RCC 7860 (cell line): ENCODE measurements around the gene CFL2.
A peak's percentile ranks its signal among the peaks of the same experiment; 100 is the strongest.
"Not testable (repeated sequence)": the region's sequence is repeated elsewhere in the genome, so short reads cannot be mapped to it uniquely, and the experiment has no call there.

Source experiments
- DNase-seq: peaks from one replicate; pipeline ENCODE4 v3.0.0-alpha.2; 2015; ENCODE audit warnings: low spot score
- FAIRE-seq: peaks from 2 replicates; lab custom pipeline; 2012; peaks lifted over from hg19 to GRCh38; lab: Jason Lieb, UNC

The CFL2 gene

DNA sequence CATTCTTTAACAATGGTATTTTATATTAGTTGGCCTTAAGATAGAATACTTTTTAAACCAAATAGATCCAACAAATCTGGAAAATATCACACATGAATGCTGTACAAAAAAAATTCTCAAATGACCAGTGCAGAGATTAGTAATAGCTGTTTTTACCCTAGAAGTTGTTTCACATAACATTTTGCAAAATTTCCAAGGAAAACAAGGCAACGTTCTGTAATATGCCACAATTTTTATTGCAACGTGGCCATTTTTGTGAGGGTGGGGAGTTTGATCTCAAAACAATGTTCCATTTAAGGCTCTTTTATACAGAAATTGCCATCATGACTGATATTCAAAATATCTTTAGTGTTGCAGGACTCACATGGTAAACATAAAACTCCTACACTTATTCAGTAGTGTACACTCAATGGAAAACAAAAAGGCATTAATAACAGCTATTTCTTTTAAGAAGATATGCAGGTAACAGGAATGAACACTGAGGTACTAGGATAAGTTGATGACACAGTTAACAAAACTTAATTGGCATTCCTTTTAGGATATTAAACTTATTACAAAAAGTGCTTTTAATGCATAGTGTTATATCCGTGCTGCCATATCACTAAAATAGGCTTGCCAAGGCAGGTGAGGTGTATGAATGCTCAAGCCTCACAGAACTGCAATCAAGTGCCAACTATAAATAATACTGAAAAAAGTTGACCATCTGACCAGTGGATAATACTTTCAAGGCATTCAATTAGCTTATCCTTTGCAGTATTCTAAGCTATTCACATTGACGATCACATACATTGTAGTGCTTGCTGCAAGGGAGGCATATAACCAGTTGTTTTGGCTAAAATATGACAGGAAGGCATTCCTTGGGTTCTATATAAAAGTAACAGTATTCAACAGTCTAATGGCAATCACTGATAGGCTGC is 2.3 kb downstream of the CFL2 start:
- no peak for FAIRE-seq
- no peak for DNase-seq

DNA sequence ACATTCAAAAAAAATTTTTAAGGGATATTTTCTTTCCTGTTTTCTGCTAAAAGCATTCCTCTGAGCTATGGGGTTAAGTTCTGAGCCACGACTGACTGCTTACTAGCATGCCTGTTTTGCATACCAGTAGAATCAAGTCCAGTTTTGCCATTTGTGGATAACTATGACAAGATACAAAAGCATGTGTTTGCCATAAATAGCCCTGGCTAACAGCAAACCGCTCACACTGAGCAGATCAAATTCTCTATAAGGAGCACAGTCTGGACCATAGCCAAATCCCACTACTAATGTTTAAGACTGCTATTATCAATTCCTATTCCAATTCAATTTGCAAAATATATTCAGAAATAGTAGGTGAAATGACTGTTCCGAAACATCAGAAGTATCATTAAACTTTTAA is 3.2 kb downstream of the CFL2 start:
- FAIRE-seq = no peak
- DNase-seq = no peak

GRCh38 chr14:34710744-34711143 is 3.6 kb downstream of the CFL2 start:
- DNase-seq (no peak), FAIRE-seq (no peak)

DNA sequence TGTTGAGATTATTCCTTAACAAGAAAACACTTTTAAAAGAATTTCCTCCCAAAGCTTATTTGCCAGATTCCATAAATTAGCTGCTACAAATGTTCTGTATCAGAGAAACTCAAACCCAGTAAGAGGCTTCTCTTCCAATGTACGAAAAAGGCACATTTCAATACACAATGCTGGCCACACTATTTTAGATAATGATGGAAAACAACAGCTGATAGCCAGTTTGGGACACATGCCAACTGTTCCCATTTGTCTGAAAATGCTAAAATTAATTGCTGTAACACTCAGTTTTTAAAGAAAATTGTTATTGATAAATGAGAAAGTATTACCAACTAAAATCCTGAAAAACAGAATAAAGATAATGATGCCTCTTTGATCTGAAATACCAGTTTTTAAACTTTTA is 4.4 kb downstream of the CFL2 start:
- FAIRE-seq (no peak), DNase-seq (no peak)

DNA sequence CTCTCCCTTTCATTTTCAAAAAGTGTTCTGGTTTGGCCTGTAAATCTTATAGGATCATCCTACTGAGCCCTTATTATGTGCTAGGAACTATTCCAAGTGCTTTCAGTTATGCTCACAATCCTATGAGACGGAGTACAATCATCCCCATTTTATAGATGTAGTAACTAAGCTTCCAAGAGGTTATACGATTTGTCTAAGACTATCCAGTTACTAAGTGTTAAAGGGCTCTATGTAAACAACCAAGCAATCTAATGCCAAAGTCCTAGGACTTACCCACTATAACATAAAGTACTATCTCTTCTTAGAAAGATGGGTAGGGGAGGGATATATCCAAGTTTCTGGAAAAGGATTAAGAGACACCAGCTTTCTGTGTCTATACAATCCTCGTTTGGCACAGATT is 6.7 kb downstream of the CFL2 start:
- FAIRE-seq (no peak), DNase-seq (no peak)

- FAIRE-seq (no peak), DNase-seq (no peak)
Measured at GRCh38 chr14:34701808-34702207, 12.6 kb downstream of the CFL2 start.

- FAIRE-seq = no peak
- DNase-seq = no peak
Measured at GRCh38 chr14:34700622-34701130, 13.7 kb downstream of the CFL2 start.

GRCh38 chr14:34699873-34700621 is 14.3 kb downstream of the CFL2 start:
- peak; percentile 74 for DNase-seq
- peak; percentile 83 for FAIRE-seq

- not testable (repeated sequence) for FAIRE-seq, DNase-seq
Measured at GRCh38 chr14:34694216-34694615, 20.2 kb downstream of the CFL2 start.

DNA sequence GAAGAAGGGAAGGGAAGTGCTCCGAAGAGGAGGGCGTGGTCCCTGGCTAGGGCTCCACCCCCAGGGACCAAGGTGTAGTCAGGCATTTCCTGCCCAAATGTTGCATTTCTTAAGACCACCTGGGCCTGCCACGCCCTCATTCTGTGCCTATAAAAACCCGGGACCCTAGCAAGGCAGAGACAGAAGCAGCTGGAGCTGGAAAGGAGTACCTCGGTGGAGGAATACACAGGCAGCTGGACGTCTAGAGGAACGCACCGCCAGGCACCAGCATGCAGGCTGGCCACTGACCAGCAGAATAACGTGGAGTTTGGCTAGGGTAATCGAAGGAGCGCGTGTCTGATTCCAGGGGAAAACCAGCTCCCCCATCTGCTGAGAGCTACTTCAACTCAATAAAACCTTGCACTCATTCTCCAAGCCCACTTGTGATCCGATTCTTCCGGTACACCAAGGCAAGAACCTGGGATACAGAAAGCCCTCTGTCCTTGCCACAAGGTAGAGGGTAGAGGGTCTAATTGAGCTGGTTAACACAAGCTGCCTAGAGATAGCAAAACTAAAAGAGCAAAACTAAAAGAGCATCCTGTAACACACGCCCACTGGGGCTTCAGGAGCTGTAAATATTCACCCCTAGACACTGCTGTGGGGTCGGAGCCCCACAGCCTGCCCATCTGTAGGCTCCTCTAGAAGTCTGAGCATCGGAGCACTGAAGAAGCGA is 21.0 kb downstream of the CFL2 start:
- FAIRE-seq (no peak), DNase-seq (no peak)

DNA sequence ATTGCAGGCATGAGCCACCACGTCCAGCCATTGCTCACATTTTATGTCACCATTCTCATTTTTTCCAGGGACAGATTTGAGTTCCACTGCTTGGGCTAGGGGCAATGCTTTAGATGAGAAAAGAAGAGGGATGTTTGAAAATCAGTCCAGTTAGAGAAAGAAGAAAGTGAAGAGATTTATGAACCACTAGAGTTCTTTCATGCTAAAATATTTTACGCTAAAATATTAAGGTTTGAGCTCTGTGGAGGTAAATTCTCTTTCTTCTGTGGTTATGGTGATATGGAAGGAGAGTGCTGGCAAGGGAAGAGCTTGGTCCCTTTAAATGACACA is 21.5 kb downstream of the CFL2 start:
- DNase-seq (no peak), FAIRE-seq (no peak)

- FAIRE-seq = no peak
Measured at GRCh38 chr14:34692348-34692747, 22.0 kb downstream of the CFL2 start.

DNA sequence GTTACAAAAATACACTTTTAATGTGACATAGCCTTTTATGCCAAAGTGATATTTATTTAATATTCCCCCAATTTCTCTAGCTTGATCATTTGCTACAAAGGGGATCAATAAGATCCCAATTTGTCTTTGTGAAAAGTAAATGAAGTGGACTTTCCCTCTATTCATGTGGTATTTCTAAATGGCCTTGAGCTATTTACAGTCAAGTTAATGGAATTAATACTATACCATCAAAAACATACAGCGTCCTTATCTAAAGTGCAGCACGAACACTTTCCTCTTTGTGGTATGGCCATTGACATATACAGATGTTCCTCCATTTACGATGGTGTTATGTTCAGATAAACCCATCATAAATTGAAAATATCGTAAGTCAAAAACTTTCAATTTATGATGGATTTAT is 23.2 kb downstream of the CFL2 start:
- DNase-seq = no peak
- FAIRE-seq = no peak

More at GRCh38 chr14:34692348-34692747, 22.0 kb downstream of the CFL2 start:
- DNase-seq = no peak

DNA sequence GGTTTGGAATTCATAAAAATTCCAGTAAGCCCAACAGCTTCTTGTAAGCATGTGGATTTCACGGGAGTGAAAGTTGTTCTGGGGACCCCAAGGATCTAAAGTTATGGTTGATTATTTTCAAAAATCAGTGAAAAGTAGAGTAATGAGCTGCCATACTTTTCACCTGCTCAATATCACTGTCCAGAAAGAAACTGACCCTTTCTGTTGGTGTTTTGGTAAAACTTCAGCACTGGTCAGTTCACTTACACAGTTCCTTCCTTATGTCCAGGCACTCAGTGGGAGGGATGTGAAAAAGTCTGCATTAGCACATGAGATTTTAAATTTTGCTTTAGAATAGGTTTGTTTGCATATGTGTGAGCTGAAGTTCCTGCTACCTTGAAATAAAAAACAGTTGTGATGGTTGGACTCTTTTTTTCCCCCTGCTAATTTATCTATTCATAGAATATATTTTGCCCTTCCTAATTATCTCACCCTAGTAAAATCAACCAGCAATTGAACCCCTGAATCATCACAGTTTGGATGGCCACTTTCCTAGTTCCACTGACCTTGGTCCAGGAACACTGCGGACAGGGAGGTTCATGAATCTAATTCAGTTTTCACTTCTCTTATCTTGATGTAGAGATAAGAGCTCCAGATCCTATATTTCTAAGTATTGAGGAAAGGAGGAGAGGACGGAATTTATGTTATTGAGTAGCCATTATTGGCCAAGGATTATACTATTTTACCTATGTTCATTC is 25.8 kb downstream of the CFL2 start:
- FAIRE-seq = no peak

GRCh38 chr14:34685819-34686428 is 28.5 kb downstream of the CFL2 start:
- FAIRE-seq (no peak), DNase-seq (no peak)

More for the DNA sequence above, 25.8 kb downstream of the CFL2 start:
- DNase-seq = no peak

DNA sequence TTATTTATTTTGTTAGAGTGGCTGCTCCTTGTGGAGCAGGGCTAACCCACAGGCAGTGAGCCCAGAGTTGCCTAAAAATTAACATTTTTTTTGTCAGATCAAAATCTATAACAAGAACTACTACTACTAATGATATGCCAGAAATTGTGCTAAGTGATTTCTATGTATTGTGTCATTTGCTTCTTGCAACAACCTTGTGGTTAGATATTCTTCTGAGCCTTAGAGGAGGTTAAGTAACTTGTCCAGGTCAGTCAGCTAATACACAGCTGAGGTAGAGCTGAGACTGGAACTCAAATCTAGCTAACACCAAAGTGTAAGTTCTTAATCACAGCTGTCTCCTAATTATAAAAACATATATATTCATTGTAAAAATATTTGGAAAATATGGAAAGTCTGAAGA is 29.8 kb downstream of the CFL2 start:
- FAIRE-seq (no peak), DNase-seq (no peak)

GRCh38 chr14:34682787-34683321 is 31.5 kb downstream of the CFL2 start:
- DNase-seq = no peak
- no peak for FAIRE-seq

DNA sequence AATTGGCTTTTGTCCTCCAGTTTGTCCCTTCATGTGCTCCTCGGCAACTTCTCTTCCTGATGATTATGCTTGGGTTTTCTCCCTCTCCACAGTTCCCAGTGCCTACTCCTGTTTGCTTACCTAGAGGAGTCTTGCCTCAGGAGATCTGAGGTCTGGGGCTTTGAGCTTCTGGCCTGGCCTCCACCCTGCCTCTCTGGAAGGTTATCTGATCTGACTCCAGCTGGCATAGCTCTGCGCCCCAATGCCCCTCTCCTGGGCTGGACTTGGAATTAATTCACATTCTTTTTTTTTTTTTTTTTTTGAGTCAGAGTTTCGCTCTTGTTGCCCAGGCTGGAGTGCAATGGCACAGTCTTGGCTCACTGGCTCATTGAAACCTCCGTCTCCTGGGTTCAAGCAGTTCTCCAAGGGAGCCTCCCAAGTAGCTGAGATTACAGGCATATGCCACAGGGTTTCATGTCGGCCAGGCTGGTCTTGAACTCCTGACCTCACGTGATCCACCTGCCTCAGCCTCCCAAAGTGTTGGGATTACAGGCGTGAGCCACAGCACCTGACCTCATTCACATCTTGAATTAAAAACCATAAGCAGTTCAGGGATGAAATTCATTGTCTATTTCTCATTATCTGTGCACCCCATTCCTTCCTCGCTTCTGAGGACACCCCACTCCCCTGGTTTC is 33.5 kb downstream of the CFL2 start:
- DNase-seq = no peak
- FAIRE-seq = no peak

DNA sequence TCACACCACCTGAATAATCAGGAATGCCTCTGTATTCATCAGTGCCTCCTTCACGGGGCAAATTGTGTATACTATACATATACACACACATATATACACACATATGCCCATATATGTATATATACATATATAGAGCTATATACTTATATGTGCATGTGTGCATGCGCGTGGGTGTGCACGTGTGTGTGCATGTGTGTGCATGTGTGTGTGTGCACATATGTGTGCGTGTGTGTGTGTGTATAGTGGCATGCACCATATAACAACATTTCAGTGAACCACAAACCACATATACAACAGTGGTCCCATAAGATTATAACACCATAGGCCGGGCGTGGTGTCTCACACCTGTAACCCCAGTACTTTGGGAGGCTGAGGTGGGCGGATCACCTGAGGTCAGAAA is 35.7 kb downstream of the CFL2 start:
- DNase-seq (no peak), FAIRE-seq (no peak)
